Aorta (tissue), 5 donors: ENCODE data around the gene PDIA3. TPM values are rescaled to one million over a fixed set of nuclear protein-coding genes. Genes with fewer than 3 reads are reported as not detected.
A peak's percentile ranks its signal among the peaks of the same experiment; 100 is the strongest.

ENCODE experiments used
- ATAC-seq: fragments of 200-7000 bp; cut with Tn5 transposase; one replicate; pipeline ENCODE4 v1.9.1; 2022; ENCODE audit warnings: moderate library complexity; ENCODE audit not compliant: low FRiP score
- DNase-seq, 2 donors: peaks; one replicate each; pipeline ENCODE4 v3.0.0-alpha.2; 2020
- H3K27ac ChIP-seq, 2 donors: one replicate each; pipeline ENCODE4 v1.5.1; 2013; ENCODE audit warnings: low read length in 2 of 2, mild to moderate bottlenecking in 2 of 2, moderate library complexity in 2 of 2, control low read depth in 1 of 2, inconsistent platforms in 1 of 2, low read depth in 1 of 2
- H3K27me3 ChIP-seq, 2 donors: one replicate each; pipeline ENCODE4 v1.6.1; 2013; ENCODE audit warnings: control low read depth in 1 of 2, low read length in 1 of 2, mild to moderate bottlenecking in 1 of 2, moderate library complexity in 1 of 2; ENCODE audit not compliant: insufficient read depth in 2 of 2, control insufficient read depth in 1 of 2
- H3K36me3 ChIP-seq, 2 donors: one replicate each; pipeline ENCODE4 v1.6.1; 2013; ENCODE audit warnings: control low read depth in 1 of 2, low read length in 1 of 2, mild to moderate bottlenecking in 1 of 2; ENCODE audit not compliant: insufficient read depth in 2 of 2, control insufficient read depth in 1 of 2
- H3K4me1 ChIP-seq, 2 donors: one replicate each; pipeline ENCODE4 v1.6.1; 2013; ENCODE audit warnings: low read length in 2 of 2, control low read depth in 1 of 2, mild to moderate bottlenecking in 1 of 2, moderate library complexity in 1 of 2; ENCODE audit not compliant: insufficient read depth in 2 of 2, control insufficient read depth in 1 of 2
- H3K4me3 ChIP-seq, 2 donors: one replicate each; pipeline ENCODE4 v1.5.1; 2013; ENCODE audit warnings: low read length in 2 of 2, control low read depth in 1 of 2, mild to moderate bottlenecking in 1 of 2
- H3K9me3 ChIP-seq: one replicate; pipeline ENCODE4 v1.6.1; 2013; ENCODE audit warnings: mild to moderate bottlenecking, low read length; ENCODE audit not compliant: control insufficient read depth
- WGBS, 2 donors: extraction: QIAGEN DNeasy Blood & Tissue Kit; methylation state at CpG; one replicate each; pipeline ENCODE4 v1.1.7; 2013; 5-methylcytosine and 5-hydroxymethylcytosine counted together
- intact Hi-C, 2 donors: fragments of 100-400 bp; cut with DNase I; formaldehyde crosslinking; loops; one replicate each; pipeline versions ENCODE4 v1.14.2 to v1.15.0; 2022
- polyA plus RNA-seq, 2 donors: library from polyadenylated mRNA; stranded (reverse); fragments of 200-250 nt; gene quantifications; one replicate each; pipeline ENCODE4 v1.2.3, GENCODE V29; 2013
- total RNA-seq, 2 donors: library from RNA; stranded (reverse); fragmentation: NEBNext Ultra II Directional; extraction: Animal tissue kit (Norgen Biotek cat#: 25700); gene quantifications; one replicate each; pipeline ENCODE4 v1.2.1, GENCODE V29; 2021
- donor health status: healthy with polysubstance abuse.
- donor health status: Bipolar disorder and iron deficiency.
- donor health status: DM: no; HTN: no; CAD: no.
- donor health status: DM: no; HTN: no; CAD: no.
- donor health status: DM: yes; HTN: yes; CAD: no.

PDIA3 gene
- total and polyA plus RNA-seq, 4 donors = 156 to 313 (median 262) TPM

GRCh38 chr15:43772624-43773023 is 26.4 kb downstream of the PDIA3 start:
- H3K4me1 ChIP-seq = peaks cover 0 to 1% of the 10 kb centered on the region in 2 donors
- H3K4me3 ChIP-seq = no peak overlapping the region
- H3K9me3 ChIP-seq = no peaks in the 10 kb centered on the region
- DNase-seq (no peak), ATAC-seq (no peak)
- no peak overlapping the region for H3K27ac ChIP-seq
- H3K36me3 ChIP-seq = peaks cover 5 to 8% of the 10 kb centered on the region in 2 donors
- intact Hi-C loops = no loop called here
- no peaks in the 10 kb centered on the region for H3K27me3 ChIP-seq

- H3K27ac ChIP-seq = no peak overlapping the region
- peaks cover 3 to 5% of the 10 kb centered on the region in 2 donors for H3K36me3 ChIP-seq
- no peaks in the 10 kb centered on the region for H3K27me3 ChIP-seq
- H3K9me3 ChIP-seq = no peaks in the 10 kb centered on the region
- H3K4me1 ChIP-seq = no peaks in the 10 kb centered on the region
- DNase-seq (no peak), ATAC-seq (no peak)
- 58 to 65% methylated on average over 4 of the region's 4 CpGs for WGBS, 2 donors
- intact Hi-C loops = no loop called here
- no peak overlapping the region for H3K4me3 ChIP-seq
Measured at GRCh38 chr15:43774062-43774461, 27.8 kb downstream of the PDIA3 start.

GRCh38 chr15:43775411-43775965 is 29.2 kb downstream of the PDIA3 start:
- WGBS, 2 donors = 96 to 100% methylated on average over 1 of the region's 1 CpG
- Histone ChIP-seq H3K36me3 (peaks cover 2 to 3% of the 10 kb centered on the region in 2 donors), H3K27me3 (no peaks in the 10 kb centered on the region), H3K4me1 (no peaks in the 10 kb centered on the region), H3K27ac (peak overlapping the region in 1 of 2 donors; percentile 20), H3K4me3 (no peak overlapping the region), H3K9me3 (no peaks in the 10 kb centered on the region)
- intact Hi-C loops = no loop called here
- DNase-seq = no peak
- no peak for ATAC-seq

DNA sequence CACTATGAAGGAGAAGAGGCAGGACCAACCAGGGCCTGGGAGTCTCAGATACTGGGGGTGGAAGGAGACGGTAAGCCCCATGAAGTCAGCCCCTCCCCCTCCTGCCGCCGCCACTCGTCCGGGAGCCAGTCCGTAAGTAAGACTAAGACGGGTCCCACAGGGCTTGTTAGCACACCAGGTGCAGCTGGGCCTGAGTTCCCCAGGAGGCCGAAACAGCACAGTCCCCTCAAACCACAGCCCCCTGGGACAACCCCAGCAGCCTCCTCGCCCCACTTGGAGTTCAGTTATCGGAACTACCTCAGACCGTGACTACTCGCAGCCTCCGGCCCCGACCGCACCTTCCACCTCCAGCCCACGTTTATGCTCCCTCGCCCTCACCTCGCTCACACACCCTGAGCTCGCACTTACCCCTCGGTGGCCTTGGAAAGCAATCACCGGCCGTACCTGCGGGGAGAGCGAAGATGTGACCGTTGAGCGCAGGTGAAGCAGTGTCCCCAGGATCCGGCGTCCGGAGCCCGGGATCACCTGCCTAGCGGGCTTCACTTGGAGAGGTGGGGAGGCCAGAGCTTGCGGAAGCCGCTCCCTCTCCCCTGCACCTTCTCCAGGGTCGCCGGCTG is 30.0 kb downstream of the PDIA3 start:
- peak in 1 of 2 donors; percentile 80 for DNase-seq
- intact Hi-C loops = no loop called here
- WGBS, 2 donors = 21 to 25% methylated on average over 35 of the region's 35 CpGs

DNA sequence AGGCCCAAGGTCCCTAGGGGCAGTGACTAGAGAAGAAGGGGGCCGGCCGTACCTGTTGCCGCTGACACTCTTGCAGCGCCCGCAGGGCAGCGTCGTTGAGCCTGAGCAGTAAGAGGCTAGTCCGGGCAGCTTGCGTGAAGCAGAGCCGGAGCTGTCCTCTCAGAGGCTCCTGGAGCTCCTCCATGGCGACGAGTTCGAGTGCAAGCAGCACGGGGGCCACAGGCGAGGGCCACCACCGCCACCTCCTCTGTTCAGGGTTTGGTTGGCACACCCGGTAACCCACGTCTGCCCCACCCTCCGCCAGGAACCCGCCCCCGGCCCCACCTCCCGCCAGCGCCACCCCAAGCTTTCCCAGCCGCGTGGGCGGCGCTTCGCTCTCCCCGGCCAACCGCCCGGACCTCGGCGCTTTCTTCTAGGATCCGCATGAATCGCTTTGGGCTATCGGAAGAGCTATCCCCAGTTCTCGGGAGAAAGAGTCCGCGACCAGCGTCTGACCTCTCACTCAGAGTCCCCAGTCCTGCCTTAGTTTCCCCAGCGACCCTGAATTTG is 30.6 kb downstream of the PDIA3 start, which contains the start of gene ELL3:
ELL3 (minus strand) TSS at position 249 of the 549 bp plus-strand sequence; CDS start at position 184, 65 bp downstream.
- WGBS, 2 donors = 0% methylated on average over 30 to 41 of the region's 41 CpGs
- peaks cover 0 to under 1% of the 10 kb centered on the region in 2 donors for H3K36me3 ChIP-seq
- peak; percentile 87 to 94 for DNase-seq
- H3K4me3 ChIP-seq = peak within 1 kb of the TSS; percentile 14 to 58
- no peaks in the 10 kb centered on the region for H3K9me3 ChIP-seq
- H3K4me1 ChIP-seq = no peaks in the 10 kb centered on the region
- no peaks in the 10 kb centered on the region for H3K27me3 ChIP-seq
- H3K27ac ChIP-seq = peak within 1 kb of the TSS in 1 of 2 donors; percentile 78
- intact Hi-C loops = no loop called here
- ATAC-seq = peak; percentile 93

More for the DNA sequence above, 30.0 kb downstream of the PDIA3 start:
- no peaks in the 10 kb centered on the region for H3K27me3 ChIP-seq
- ATAC-seq = peak; percentile 24
- peaks cover 0 to 2% of the 10 kb centered on the region in 2 donors for H3K36me3 ChIP-seq
- H3K9me3 ChIP-seq = no peaks in the 10 kb centered on the region
- peak overlapping the region in 1 of 2 donors; percentile 14 for H3K4me3 ChIP-seq
- H3K27ac ChIP-seq = peak overlapping the region in 1 of 2 donors; percentile 78
- H3K4me1 ChIP-seq = no peaks in the 10 kb centered on the region

DNA sequence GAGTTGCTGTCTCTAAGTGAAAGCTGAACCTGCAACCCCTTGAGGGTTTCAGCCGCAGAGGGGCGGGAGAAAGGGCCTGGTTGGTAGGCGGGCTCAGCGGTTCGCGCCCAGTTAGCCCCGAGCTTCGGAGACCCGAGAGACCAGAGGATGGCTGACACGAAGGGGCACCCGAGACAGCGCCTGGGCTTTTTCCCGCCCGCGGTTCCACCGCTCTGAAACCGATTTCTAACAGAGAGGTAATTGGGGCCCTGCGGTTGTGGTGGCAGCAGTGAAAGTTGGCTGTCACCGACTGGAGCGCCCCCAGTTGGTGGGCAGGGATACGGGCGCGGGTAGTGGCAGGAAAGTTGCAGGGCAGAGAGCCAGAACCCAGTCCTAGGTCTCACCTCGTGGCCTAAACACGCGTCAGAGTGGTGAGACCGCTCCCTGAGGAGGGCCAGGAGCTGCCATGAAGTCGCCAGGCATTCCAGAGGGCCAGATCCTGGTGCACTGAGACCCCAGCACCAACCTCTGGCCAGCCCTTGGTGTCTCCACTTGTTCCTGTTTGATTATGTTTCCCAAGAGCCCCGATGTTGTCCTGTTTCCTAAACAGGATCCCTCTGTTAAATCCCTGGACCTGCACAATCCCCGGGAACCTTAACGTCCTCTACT is 31.2 kb downstream of the PDIA3 start:
- DNase-seq = peak; percentile 87 to 92
- Histone ChIP-seq H3K27me3 (no peaks in the 10 kb centered on the region), H3K4me3 (peak overlapping the region; percentile 14 to 58), H3K36me3 (no peaks in the 10 kb centered on the region), H3K9me3 (no peaks in the 10 kb centered on the region), H3K4me1 (no peaks in the 10 kb centered on the region), H3K27ac (peak overlapping the region in 1 of 2 donors; percentile 68)
- intact Hi-C loops = no loop called here
- ATAC-seq = peak; percentile 90
- WGBS, 2 donors = 2% methylated on average over 31 of the region's 31 CpGs

- no peak overlapping the region for H3K4me3 ChIP-seq
- no peaks in the 10 kb centered on the region for H3K27me3 ChIP-seq
- H3K4me1 ChIP-seq = no peaks in the 10 kb centered on the region
- H3K9me3 ChIP-seq = no peaks in the 10 kb centered on the region
- intact Hi-C loops = no loop called here
- no peaks in the 10 kb centered on the region for H3K36me3 ChIP-seq
- DNase-seq = no peak
- 85 to 95% methylated on average over 1 of the region's 1 CpG for WGBS, 2 donors
- no peak for ATAC-seq
- H3K27ac ChIP-seq = no peak overlapping the region
Measured at GRCh38 chr15:43779016-43779415, 32.8 kb downstream of the PDIA3 start.

- H3K4me3 ChIP-seq = no peak overlapping the region
- peaks cover 0 to 9% of the 10 kb centered on the region in 2 donors for H3K4me1 ChIP-seq
- DNase-seq (no peak), ATAC-seq (no peak)
- no peaks in the 10 kb centered on the region for H3K27me3 ChIP-seq
- H3K9me3 ChIP-seq = no peaks in the 10 kb centered on the region
- no peak overlapping the region for H3K27ac ChIP-seq
- intact Hi-C loops = no loop called here
- 93 to 97% methylated on average over 3 of the region's 3 CpGs for WGBS, 2 donors
- no peaks in the 10 kb centered on the region for H3K36me3 ChIP-seq
Measured at GRCh38 chr15:43789409-43789808, 43.2 kb downstream of the PDIA3 start.
